ENCODE data around the gene TMEM182. TPM values are rescaled to one million over a fixed set of nuclear protein-coding genes. Genes with fewer than 3 reads are reported as not detected.

The TMEM182 gene
- total and polyA plus RNA-seq, 2 of the 4 experiments (the other 2 are of a cell fraction), result 1.3 to 1.4 TPM

- no TSS peak for BruUV-seq (replicated peaks)
- no peak overlapping the region for H2BK15ac ChIP-seq (ENCODE audit: low read depth, low read length)
- CTCF ChIA-PET, result no interaction called here
Measured at GRCh38 chr2:102778260-102778659, 16.4 kb downstream of the TMEM182 start.

More at GRCh38 chr2:102778260-102778659, 16.4 kb downstream of the TMEM182 start:
- no peak for ATAC-seq (ENCODE audit: low read depth)
- no peak for DNase-seq
- no peaks in the 10 kb centered on the region for H3K9me3 ChIP-seq (ENCODE audit: control insufficient read depth, insufficient read depth, low read length)
- no peaks in the 10 kb centered on the region for H4K20me1 ChIP-seq (ENCODE audit: insufficient read depth, low read length)
- WGBS, 2 experiments (ENCODE audit: extremely low coverage in 2 of 2, insufficient read length in 1 of 2), result no CpG with 5 or more reads among the region's 1 CpG
- no peaks in the 10 kb centered on the region for H3K27me3 ChIP-seq (ENCODE audit: control insufficient read depth, insufficient read depth, low read length)
- no peak overlapping the region for H3K18ac ChIP-seq (ENCODE audit: low read depth, low read length)
- no peak overlapping the region for H2BK20ac ChIP-seq (ENCODE audit: low read depth, low read length)
- H3K4ac ChIP-seq (ENCODE audit: low read depth, low read length), result no peak overlapping the region
- no peak overlapping the region for H2AK5ac ChIP-seq (ENCODE audit: low read depth, low read length)
- no peak overlapping the region for H4K91ac ChIP-seq (ENCODE audit: insufficient read depth, low read depth, low read length)
- H3K36me3 ChIP-seq (ENCODE audit: control insufficient read depth, insufficient read depth, low read length), result no peaks in the 10 kb centered on the region
- H3K56ac ChIP-seq (ENCODE audit: extremely low read depth, insufficient read depth, low read length), result no peak overlapping the region
- TF ChIP-seq CEBPB (IDR thresholded peaks at IDR 0.05; ENCODE audit: low read depth, low read length), result no peak
- no peak for TF ChIP-seq CHD1 (IDR thresholded peaks at IDR 0.05; ENCODE audit: low read depth, low read length)
- no peak for TF ChIP-seq USF2 (IDR thresholded peaks at IDR 0.05; ENCODE audit: low read depth, low read length)
- TF ChIP-seq ELK1 (IDR thresholded peaks at IDR 0.05; ENCODE audit: borderline replicate concordance, low read depth, low read length), result no peak
- no peak for TF ChIP-seq MXI1 (IDR thresholded peaks at IDR 0.05; ENCODE audit: borderline replicate concordance, low read depth, low read length)
- no peak for TF ChIP-seq MAZ (IDR thresholded peaks at IDR 0.05; ENCODE audit: borderline replicate concordance, low read depth, low read length)
- intact Hi-C loops (cut with micrococcal nuclease) (no loop called here), dilution Hi-C loops (cut with HindIII; ENCODE audit: low sequenced_read_pairs, unreplicated experiment) (no loop called here), in situ Hi-C loops (cut with MboI; ENCODE audit: low sequenced_read_pairs) (no loop called here)
- H3K79me1 ChIP-seq (ENCODE audit: low read depth in 1 of 2, low read length in 2 of 2), result no peaks in the 10 kb centered on the region
- no peak overlapping the region for H3K23ac ChIP-seq (ENCODE audit: low read depth, low read length)
- no peak overlapping the region for H3K4me2 ChIP-seq (ENCODE audit: low read depth, low read length)
- no peak overlapping the region for H2BK5ac ChIP-seq (ENCODE audit: low read depth, low read length, poor library complexity, severe bottlenecking)
- no peak overlapping the region for H4K5ac ChIP-seq (ENCODE audit: low read depth, low read length)
- no peak overlapping the region for H2AK9ac ChIP-seq (replicated peaks; ENCODE audit: low read depth, low read length, poor library complexity)
- POLR2A ChIA-PET (ENCODE audit: unreplicated experiment), result no interaction called here
- no peak overlapping the region for H4K8ac ChIP-seq (ENCODE audit: low read depth in 2 of 2, low read length in 2 of 2)
- no peak overlapping the region for H3K9ac ChIP-seq (ENCODE audit: low read depth, low read length)
- no peak overlapping the region for H3K14ac ChIP-seq (replicated peaks; ENCODE audit: low read depth, low read length)
- H3K4me3 ChIP-seq (ENCODE audit: insufficient read depth, low read depth, low read length), result no peak overlapping the region
- no peak overlapping the region for H3K27ac ChIP-seq (ENCODE audit: insufficient read depth, low read length)
- no peaks in the 10 kb centered on the region for H3K4me1 ChIP-seq (ENCODE audit: control insufficient read depth, insufficient read depth, low read length)
- no peak overlapping the region for H2BK120ac ChIP-seq (ENCODE audit: low read depth, low read length)
- no peak overlapping the region for H2AFZ ChIP-seq (replicated peaks; ENCODE audit: low read length, poor library complexity)
- no peaks in the 10 kb centered on the region for H3K9me1 ChIP-seq (ENCODE audit: insufficient read depth, low read length)

All from IMR-90 (cell line).